Smooth muscle cell of the pulmonary artery (primary cell): ENCODE results near the gene FAAP24. TPM values are rescaled to one million over a fixed set of nuclear protein-coding genes. Genes with fewer than 3 reads are reported as not detected.

Experiments
- total RNA-seq: library from RNA; depleted of rRNA; stranded (reverse); fragments of >200 nt; gene quantifications from 2 replicates; pipeline ENCODE4 v1.2.3, GENCODE V29; 2014

Gene FAAP24
- total RNA-seq, result 0.98 and 1.1 TPM in 2 replicates

DNA sequence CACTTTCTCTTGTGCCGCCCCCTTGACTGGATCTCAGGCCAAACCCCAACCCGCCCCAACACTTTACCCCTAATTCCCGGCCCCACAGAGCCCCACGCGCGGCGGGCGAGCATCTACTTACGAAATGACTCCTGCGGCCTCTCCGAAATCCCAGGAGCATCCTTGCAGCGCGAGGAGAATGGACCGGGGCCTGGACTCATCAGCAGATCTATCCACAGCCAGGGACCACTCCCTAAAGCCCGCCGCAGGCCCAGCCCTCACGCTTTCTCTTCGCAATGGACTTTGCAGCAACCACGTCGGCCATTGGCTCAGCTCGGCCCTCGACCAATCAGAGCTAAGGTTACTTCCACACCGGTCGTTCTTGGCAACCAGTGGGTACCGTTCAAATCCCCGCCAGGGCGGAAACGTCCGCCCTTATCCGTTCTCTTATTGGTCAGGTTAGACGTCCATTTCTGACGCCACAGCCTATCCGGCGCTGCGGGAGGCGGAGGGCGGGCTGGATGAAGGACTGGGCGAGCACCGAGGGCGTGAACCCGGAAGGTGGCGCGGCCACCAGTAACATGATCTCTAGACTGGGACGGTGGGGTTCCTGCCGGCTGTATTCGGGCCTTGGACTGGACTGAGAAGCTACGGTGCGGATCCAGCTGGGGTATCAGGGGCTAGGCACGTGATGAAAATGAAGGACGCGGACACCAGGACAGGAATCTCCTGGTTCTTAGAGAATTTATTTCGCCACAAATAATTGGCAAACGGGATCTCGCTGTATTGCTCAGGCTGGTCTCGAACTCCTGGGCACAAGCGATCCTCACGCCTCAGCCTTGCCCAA is at the start of gene FAAP24, which contains the start of gene CEP89:
Gene FAAP24 (plus strand): TSS at position 528 of the 826 bp plus-strand sequence. CDS start 955 bp downstream, outside the sequence.
Gene CEP89 (minus strand): TSS at position 244 of the 826 bp plus-strand sequence. CDS start 84 bp downstream, at position 160.

Other genes starting within 250 kb of the FAAP24 start
- gene SLC7A9, start 102.5 kb upstream of the FAAP24 start, total RNA-seq, result 0.07 and 0.20 TPM in 2 replicates
- gene CEP89, start 284 bp upstream of the FAAP24 start, total RNA-seq, result 11.4 and 13.1 TPM in 2 replicates
- 2.8 and 4.3 TPM in 2 replicates for gene RHPN2, start 92.6 kb downstream of the FAAP24 start, total RNA-seq
- 5.7 and 6.0 TPM in 2 replicates for gene GPATCH1, start 108.9 kb downstream of the FAAP24 start, total RNA-seq
- not detected in 2 replicates for gene WDR88, start 159.9 kb downstream of the FAAP24 start, total RNA-seq
- gene LRP3, start 222.1 kb downstream of the FAAP24 start, total RNA-seq, result 45.4 and 49.3 TPM in 2 replicates